Measurements from ENCODE around the gene HAGH. TPM values are rescaled to one million over a fixed set of nuclear protein-coding genes. Genes with fewer than 3 reads are reported as not detected.

The HAGH gene
- polyA plus RNA-seq, 2 of the 4 experiments (the other 2 are of a cell fraction) = 34.9 to 66.4 TPM

DNA sequence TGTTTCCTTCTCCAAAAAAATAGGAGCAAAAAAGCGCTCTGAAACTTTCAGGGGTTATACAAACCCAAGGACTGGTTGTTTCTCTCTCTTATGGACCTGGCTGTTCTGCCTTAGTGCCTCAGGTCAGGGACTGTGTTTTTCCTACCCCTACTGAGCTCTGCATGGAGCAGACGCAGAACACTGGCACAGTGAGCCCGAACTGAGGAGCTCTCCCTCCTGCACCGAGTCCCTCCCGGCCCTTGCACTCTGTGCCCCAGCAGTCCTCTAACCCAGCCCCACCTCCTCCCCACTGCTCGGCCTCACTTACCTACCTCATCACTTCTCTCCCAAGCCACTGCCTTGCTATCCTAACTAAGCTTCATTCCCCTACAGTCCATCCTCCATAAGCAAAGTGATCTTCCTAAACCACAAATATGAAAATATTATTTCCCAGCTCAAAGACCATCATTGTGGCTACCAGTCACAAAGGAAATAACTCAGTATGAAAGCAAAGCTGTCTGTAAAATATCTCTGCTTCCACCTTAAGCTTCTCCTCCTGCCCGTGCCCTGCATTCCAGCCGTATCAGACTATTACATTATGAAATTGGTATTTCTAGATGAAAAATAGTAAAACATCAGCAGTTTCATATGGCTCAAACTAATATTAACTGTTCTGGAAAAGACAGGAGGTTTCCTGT, 31.7 kb upstream of the HAGH start:
- H3K4me2 ChIP-seq = no peak overlapping the region
- DNase-seq (ENCODE audit: low read depth in 1 of 2, low spot score in 1 of 2) = no peak
- POLR2A ChIA-PET = no interaction called here
- ATAC-seq = no peak
- no peaks in the 10 kb centered on the region for H3K4me1 ChIP-seq
- CTCF ChIA-PET = interaction anchor here (0.8 to 25.7 kb wide), 4 partner anchors 11 to 73 kb away, joined by 3 to 396 read pairs (median 4); no protein-coding TSS in a partner anchor
- H3K9me3 ChIP-seq = no peaks in the 10 kb centered on the region
- WGBS (ENCODE audit: missing lambda C conversion rate) = 59% methylated on average over 8 of the region's 8 CpGs
- H3K27ac ChIP-seq = no peak overlapping the region
- TF ChIP-seq BHLHE40 (IDR thresholded peaks at IDR 0.05; ENCODE audit: low read depth, low read length) (no peak), MAFK (IDR thresholded peaks at IDR 0.05; ENCODE audit: partially characterized antibody) (peak; percentile 35)
- no peak overlapping the region for H3K4me3 ChIP-seq
- FAIRE-seq = no peak

DNA sequence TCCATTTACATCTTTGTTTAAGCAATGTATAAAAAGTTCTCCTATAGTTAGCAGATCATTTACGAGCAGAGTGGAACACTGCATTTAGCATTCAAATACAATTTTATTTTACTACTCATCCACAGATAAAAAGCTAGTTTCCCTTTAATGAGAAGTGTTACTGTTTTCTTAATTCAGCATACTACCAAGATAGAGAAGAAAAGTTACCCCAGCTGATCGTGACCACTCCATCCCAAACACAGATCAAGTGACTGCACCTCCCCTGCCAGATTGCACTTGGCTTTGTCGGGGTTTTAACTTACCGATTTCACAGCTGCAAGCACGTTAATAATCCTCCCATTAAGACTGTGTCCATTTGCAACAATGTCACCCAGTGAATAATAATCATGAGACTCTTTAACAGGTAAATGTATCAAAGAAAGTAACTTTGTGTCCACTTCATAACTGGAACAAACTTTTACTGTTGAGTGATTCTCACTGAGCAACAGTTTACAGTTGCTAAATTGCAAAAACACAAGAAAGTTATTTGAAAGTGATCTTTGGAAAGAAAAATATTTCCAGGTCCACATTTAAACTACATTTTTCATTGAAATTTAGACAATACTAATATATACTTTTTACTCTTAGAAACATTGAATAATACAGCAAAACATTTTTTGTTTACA, 30.9 kb upstream of the HAGH start:
- no peak for DNase-seq (ENCODE audit: low read depth in 1 of 2, low spot score in 1 of 2)
- POLR2A ChIA-PET = no interaction called here
- ATAC-seq = no peak

DNA sequence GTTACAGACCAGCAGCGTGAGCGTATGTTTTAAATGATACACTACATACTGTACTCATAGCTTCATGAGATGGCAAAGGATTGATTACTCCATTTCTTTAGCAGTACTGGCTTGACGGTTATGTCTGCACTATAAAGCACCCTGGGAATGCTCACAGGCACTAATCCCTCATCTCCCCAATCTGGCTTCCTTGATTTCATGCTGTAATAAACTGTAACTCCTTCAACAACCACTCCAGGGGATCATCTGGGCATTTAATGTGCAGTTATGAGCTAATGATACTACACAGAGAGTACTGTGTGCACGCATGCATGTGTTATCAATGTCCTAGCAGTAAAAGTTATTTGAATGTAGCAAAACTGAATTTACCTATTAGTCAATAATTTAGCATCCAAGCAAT, 25.2 kb upstream of the HAGH start:
- ChIA-PET POLR2A (no interaction called here), CTCF (interaction anchor here (0.6 to 1.2 kb wide), 4 partner anchors 13 to 152 kb away, joined by 3 read pairs; no protein-coding TSS in a partner anchor)
- Histone ChIP-seq H3K27ac (no peak overlapping the region), H3K4me1 (no peaks in the 10 kb centered on the region), H3K4me2 (no peak overlapping the region), H3K4me3 (no peak overlapping the region), H3K9me3 (no peaks in the 10 kb centered on the region)
- WGBS (ENCODE audit: missing lambda C conversion rate) = 64% methylated on average over 4 of the region's 4 CpGs
- ATAC-seq (peak in 1 of 2 experiments; percentile 19; a peak in 1 of 6 replicates), DNase-seq (ENCODE audit: low read depth in 1 of 2, low spot score in 1 of 2) (no peak), FAIRE-seq (no peak)
- TF ChIP-seq ZFP36 (IDR thresholded peaks at IDR 0.05; ENCODE audit: borderline replicate concordance, partially characterized antibody) = no peak
- TF ChIP-seq, protein P1, sequence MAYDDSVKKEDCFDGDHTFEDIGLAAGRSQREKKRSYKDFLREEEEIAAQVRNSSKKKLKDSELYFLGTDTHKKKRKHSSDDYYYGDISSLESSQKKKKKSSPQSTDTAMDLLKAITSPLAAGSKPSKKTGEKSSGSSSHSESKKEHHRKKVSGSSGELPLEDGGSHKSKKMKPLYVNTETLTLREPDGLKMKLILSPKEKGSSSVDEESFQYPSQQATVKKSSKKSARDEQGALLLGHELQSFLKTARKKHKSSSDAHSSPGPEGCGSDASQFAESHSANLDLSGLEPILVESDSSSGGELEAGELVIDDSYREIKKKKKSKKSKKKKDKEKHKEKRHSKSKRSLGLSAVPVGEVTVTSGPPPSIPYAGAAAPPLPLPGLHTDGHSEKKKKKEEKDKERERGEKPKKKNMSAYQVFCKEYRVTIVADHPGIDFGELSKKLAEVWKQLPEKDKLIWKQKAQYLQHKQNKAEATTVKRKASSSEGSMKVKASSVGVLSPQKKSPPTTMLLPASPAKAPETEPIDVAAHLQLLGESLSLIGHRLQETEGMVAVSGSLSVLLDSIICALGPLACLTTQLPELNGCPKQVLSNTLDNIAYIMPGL (CRISPR knock-in tag; IDR thresholded peaks at IDR 0.05; ENCODE audit: borderline replicate concordance) = no peak
- TF ChIP-seq JUN (IDR thresholded peaks at IDR 0.05) = no peak
- TF ChIP-seq, protein P2, sequence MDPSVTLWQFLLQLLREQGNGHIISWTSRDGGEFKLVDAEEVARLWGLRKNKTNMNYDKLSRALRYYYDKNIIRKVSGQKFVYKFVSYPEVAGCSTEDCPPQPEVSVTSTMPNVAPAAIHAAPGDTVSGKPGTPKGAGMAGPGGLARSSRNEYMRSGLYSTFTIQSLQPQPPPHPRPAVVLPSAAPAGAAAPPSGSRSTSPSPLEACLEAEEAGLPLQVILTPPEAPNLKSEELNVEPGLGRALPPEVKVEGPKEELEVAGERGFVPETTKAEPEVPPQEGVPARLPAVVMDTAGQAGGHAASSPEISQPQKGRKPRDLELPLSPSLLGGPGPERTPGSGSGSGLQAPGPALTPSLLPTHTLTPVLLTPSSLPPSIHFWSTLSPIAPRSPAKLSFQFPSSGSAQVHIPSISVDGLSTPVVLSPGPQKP (IDR thresholded peaks at IDR 0.05; ENCODE audit: low read depth, low read length) = no peak
- no peak for TF ChIP-seq MAZ (IDR thresholded peaks at IDR 0.05; ENCODE audit: borderline replicate concordance, low read depth, low read length)
- no peak for TF ChIP-seq FOSL2 (IDR thresholded peaks at IDR 0.05)
- no peak for TF ChIP-seq FOSL2 (CRISPR knock-in tag; IDR thresholded peaks at IDR 0.05)
- no peak for TF ChIP-seq POLR2AphosphoS2 (conservative IDR thresholded peaks at IDR 0.05; ENCODE audit: low read length)
- no peak for TF ChIP-seq RNF2 (IDR thresholded peaks at IDR 0.05; ENCODE audit: borderline replicate concordance, low read depth)
- TF ChIP-seq RCOR1 (IDR thresholded peaks at IDR 0.05; ENCODE audit: low read depth, low read length) = no peak
- no peak for TF ChIP-seq JUNB (IDR thresholded peaks at IDR 0.05)

More for the DNA sequence above, 30.9 kb upstream of the HAGH start:
- TF ChIP-seq ZFP36 (IDR thresholded peaks at IDR 0.05; ENCODE audit: borderline replicate concordance, partially characterized antibody) (no peak), CEBPB (IDR thresholded peaks at IDR 0.05) (no peak), GATA3 (IDR thresholded peaks at IDR 0.05; ENCODE audit: borderline replicate concordance) (no peak), JUN (IDR thresholded peaks at IDR 0.05) (no peak), KDM5A (IDR thresholded peaks at IDR 0.05) (no peak), POLR2A (IDR thresholded peaks at IDR 0.05; ENCODE audit: low read length) (no peak), EHF (CRISPR knock-in tag; IDR thresholded peaks at IDR 0.05) (no peak), POLR2AphosphoS2 (conservative IDR thresholded peaks at IDR 0.05; ENCODE audit: low read length) (no peak), RNF2 (IDR thresholded peaks at IDR 0.05; ENCODE audit: borderline replicate concordance, low read depth) (no peak), CHD4 (IDR thresholded peaks at IDR 0.05; ENCODE audit: borderline replicate concordance) (no peak), RAD21 (conservative IDR thresholded peaks at IDR 0.05 in 1 of 2, IDR thresholded peaks at IDR 0.05 in 1 of 2) (no peak), MAFK (IDR thresholded peaks at IDR 0.05; ENCODE audit: partially characterized antibody) (no peak), KDM1A (IDR thresholded peaks at IDR 0.05; ENCODE audit: low read depth) (no peak), FOSL2 (IDR thresholded peaks at IDR 0.05) (no peak), FOSL2 (CRISPR knock-in tag; IDR thresholded peaks at IDR 0.05) (no peak), HOXB13 (CRISPR knock-in tag; IDR thresholded peaks at IDR 0.05; ENCODE audit: low read depth) (no peak)
- TF ChIP-seq, protein P3, sequence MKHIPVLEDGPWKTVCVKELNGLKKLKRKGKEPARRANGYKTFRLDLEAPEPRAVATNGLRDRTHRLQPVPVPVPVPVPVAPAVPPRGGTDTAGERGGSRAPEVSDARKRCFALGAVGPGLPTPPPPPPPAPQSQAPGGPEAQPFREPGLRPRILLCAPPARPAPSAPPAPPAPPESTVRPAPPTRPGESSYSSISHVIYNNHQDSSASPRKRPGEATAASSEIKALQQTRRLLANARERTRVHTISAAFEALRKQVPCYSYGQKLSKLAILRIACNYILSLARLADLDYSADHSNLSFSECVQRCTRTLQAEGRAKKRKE (CRISPR knock-in tag; IDR thresholded peaks at IDR 0.05; ENCODE audit: low read depth) = no peak
- TF ChIP-seq, protein P4, sequence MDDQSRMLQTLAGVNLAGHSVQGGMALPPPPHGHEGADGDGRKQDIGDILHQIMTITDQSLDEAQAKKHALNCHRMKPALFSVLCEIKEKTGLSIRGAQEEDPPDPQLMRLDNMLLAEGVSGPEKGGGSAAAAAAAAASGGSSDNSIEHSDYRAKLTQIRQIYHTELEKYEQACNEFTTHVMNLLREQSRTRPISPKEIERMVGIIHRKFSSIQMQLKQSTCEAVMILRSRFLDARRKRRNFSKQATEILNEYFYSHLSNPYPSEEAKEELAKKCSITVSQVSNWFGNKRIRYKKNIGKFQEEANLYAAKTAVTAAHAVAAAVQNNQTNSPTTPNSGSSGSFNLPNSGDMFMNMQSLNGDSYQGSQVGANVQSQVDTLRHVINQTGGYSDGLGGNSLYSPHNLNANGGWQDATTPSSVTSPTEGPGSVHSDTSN (IDR thresholded peaks at IDR 0.05) = no peak
- TF ChIP-seq, protein P5, sequence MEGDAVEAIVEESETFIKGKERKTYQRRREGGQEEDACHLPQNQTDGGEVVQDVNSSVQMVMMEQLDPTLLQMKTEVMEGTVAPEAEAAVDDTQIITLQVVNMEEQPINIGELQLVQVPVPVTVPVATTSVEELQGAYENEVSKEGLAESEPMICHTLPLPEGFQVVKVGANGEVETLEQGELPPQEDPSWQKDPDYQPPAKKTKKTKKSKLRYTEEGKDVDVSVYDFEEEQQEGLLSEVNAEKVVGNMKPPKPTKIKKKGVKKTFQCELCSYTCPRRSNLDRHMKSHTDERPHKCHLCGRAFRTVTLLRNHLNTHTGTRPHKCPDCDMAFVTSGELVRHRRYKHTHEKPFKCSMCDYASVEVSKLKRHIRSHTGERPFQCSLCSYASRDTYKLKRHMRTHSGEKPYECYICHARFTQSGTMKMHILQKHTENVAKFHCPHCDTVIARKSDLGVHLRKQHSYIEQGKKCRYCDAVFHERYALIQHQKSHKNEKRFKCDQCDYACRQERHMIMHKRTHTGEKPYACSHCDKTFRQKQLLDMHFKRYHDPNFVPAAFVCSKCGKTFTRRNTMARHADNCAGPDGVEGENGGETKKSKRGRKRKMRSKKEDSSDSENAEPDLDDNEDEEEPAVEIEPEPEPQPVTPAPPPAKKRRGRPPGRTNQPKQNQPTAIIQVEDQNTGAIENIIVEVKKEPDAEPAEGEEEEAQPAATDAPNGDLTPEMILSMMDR (IDR thresholded peaks at IDR 0.05) = no peak
- FAIRE-seq = no peak
- WGBS (ENCODE audit: missing lambda C conversion rate) = 68% methylated on average over 5 of the region's 5 CpGs
- H3K4me1 ChIP-seq = no peaks in the 10 kb centered on the region
- H3K4me2 ChIP-seq = no peak overlapping the region
- H3K27ac ChIP-seq = no peak overlapping the region
- no peaks in the 10 kb centered on the region for H3K9me3 ChIP-seq
- H3K4me3 ChIP-seq = no peak overlapping the region
- CTCF ChIA-PET = interaction anchor here (1.1 to 25.7 kb wide), 3 partner anchors 19 to 81 kb away, joined by 3 to 396 read pairs (median 5); no protein-coding TSS in a partner anchor
